Sigmoid colon (tissue), 7 donors: Measurements from ENCODE around the gene SDK2. TPM values are rescaled to one million over a fixed set of nuclear protein-coding genes. Genes with fewer than 3 reads are reported as not detected.

ENCODE experiments used
- DNase-seq: peaks from one replicate; pipeline ENCODE4 v3.0.0-alpha.2; 2019
- H3K27ac ChIP-seq, 4 donors: fragments of 200-600 bp; sonication (generic); one replicate each; pipeline ENCODE4 v1.5.1; 2016 to 2019; ENCODE audit warnings: mild to moderate bottlenecking in 1 of 4
- H3K27me3 ChIP-seq, 3 donors: fragments of 200-600 bp; sonication (generic); one replicate each; pipeline ENCODE4 v1.5.1; 2019; ENCODE audit warnings: mild to moderate bottlenecking in 1 of 3
- H3K36me3 ChIP-seq, 4 donors: fragments of 200-600 bp; sonication (generic); one replicate each; pipeline ENCODE4 v1.5.1; 2016 to 2019
- H3K4me1 ChIP-seq, 4 donors: fragments of 200-600 bp; sonication (generic); one replicate each; pipeline ENCODE4 v1.5.1; 2017 to 2019
- H3K4me3 ChIP-seq, 4 donors: fragments of 200-600 bp; sonication (generic); one replicate each; pipeline ENCODE4 v1.5.1; 2017 to 2019; ENCODE audit warnings: mild to moderate bottlenecking in 2 of 4, moderate library complexity in 1 of 4
- H3K9me3 ChIP-seq, 4 donors: fragments of 200-600 bp in 3 of 4; sonication (generic) in 3 of 4; one replicate each; pipeline versions ENCODE4 v1.5.1 to v1.6.1; 2013 to 2019
- EP300 ChIP-seq, 4 donors: sonication (generic); formaldehyde crosslinking; IDR thresholded peaks; one replicate each; pipeline ENCODE4 v1.6.1; 2017; ENCODE audit warnings: antibody characterized with exemption in 4 of 4
- POLR2A ChIP-seq, 2 donors: fragments of 450-650 bp; IDR thresholded peaks; one replicate each; pipeline ENCODE4 v1.6.1; 2016; ENCODE audit warnings: antibody characterized with exemption in 2 of 2, mild to moderate bottlenecking in 2 of 2, moderate library complexity in 2 of 2
- POLR2AphosphoS5 ChIP-seq, 4 donors: sonication (generic); formaldehyde crosslinking; IDR thresholded peaks; one replicate each; pipeline ENCODE4 v1.6.1; 2017; ENCODE audit warnings: antibody characterized with exemption in 4 of 4
- WGBS, 2 donors: extraction: QIAGEN DNeasy Blood & Tissue Kit; methylation state at CpG; one replicate each; pipeline ENCODE4 v1.1.7; 2013; 5-methylcytosine and 5-hydroxymethylcytosine counted together
- intact Hi-C: fragments of 100-400 bp; cut with DNase I; formaldehyde crosslinking; loops from one replicate; pipeline ENCODE4 v1.15.1; 2023
- polyA plus RNA-seq, 3 donors: library from polyadenylated mRNA; stranded (reverse); fragments of 200-250 nt; gene quantifications; one replicate each; pipeline ENCODE4 v1.2.3, GENCODE V29; 2013
- total RNA-seq, 4 donors: library from RNA; depleted of rRNA; stranded (reverse); fragments of >200 nt; gene quantifications; one replicate each; pipeline ENCODE4 v1.1.0, GENCODE V29; 2016
- TF ChIP-seq, protein P1 (sequence below), 4 experiments: fragments of 450-650 bp in 3 of 4; fragments of 200-600 bp in 1 of 4; IDR thresholded peaks; one replicate each; pipeline ENCODE4 v1.5.1; 2016 to 2019; ENCODE audit warnings: antibody characterized with exemption in 4 of 4, mild to moderate bottlenecking in 3 of 4, moderate library complexity in 2 of 4
- donor health status: healthy with polysubstance abuse.
- donor health status: Bipolar disorder and iron deficiency.
- donor health status: healthy.

The SDK2 gene
- total and polyA plus RNA-seq, 7 donors: under 0.01 to 1.9 (median 0.71) TPM

DNA sequence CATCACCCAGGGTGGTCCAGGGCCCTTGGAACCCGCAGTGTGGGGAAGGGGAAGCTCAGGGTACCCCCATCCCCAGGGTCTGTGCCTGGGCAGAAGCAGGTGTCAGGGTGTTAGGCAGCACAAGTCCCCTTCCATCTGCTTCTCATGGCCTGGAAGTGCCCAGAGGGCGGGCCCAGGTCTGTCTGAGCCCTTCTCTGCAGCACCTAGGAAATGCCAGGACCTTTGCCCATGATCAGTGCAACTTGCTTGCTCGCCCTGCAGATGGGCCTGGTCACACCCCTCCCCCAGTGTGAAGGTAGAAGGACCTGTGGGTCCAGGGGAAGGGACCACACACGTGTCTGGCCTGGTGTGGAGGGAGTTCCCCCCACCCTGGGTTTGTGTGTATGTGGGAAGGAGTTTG is 174.9 kb downstream of the SDK2 start:
- no peak overlapping the region for H3K4me3 ChIP-seq
- H3K36me3 ChIP-seq: no peaks in the 10 kb centered on the region
- H3K4me1 ChIP-seq: peaks cover 0 to 5% (median 1%) of the 10 kb centered on the region in 4 donors
- DNase-seq: no peak
- intact Hi-C loops: no loop called here
- no peak for TF ChIP-seq POLR2A (IDR thresholded peaks at IDR 0.05)
- TF ChIP-seq, protein P1, sequence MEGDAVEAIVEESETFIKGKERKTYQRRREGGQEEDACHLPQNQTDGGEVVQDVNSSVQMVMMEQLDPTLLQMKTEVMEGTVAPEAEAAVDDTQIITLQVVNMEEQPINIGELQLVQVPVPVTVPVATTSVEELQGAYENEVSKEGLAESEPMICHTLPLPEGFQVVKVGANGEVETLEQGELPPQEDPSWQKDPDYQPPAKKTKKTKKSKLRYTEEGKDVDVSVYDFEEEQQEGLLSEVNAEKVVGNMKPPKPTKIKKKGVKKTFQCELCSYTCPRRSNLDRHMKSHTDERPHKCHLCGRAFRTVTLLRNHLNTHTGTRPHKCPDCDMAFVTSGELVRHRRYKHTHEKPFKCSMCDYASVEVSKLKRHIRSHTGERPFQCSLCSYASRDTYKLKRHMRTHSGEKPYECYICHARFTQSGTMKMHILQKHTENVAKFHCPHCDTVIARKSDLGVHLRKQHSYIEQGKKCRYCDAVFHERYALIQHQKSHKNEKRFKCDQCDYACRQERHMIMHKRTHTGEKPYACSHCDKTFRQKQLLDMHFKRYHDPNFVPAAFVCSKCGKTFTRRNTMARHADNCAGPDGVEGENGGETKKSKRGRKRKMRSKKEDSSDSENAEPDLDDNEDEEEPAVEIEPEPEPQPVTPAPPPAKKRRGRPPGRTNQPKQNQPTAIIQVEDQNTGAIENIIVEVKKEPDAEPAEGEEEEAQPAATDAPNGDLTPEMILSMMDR (IDR thresholded peaks at IDR 0.05): no peak
- H3K27me3 ChIP-seq: no peaks in the 10 kb centered on the region
- no peak overlapping the region for H3K27ac ChIP-seq
- no peaks in the 10 kb centered on the region for H3K9me3 ChIP-seq
- 49 to 75% methylated on average over 4 of the region's 4 CpGs for WGBS, 2 donors

DNA sequence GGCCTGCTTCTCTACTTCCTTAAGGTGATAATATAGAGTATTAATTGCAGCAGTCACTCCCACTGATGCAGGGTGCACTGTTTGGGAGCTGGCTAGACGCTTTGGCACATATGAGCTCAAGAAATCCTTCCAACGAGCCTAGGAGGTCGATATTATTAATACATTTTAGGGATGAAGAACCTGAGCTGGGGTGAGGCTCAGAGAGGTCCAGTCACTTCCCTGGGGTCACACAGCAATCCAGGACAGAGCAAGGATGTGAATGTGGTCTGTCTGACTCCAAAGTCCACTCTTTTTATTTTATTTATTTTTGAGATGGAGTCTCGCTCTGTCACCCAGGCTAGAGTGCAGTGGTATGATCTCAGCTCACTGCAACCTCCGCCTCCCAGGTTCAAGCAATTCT is 176.0 kb downstream of the SDK2 start:
- DNase-seq: no peak
- Histone ChIP-seq H3K9me3 (no peaks in the 10 kb centered on the region), H3K36me3 (no peaks in the 10 kb centered on the region), H3K27ac (no peak overlapping the region), H3K4me3 (no peak overlapping the region), H3K4me1 (no peaks in the 10 kb centered on the region), H3K27me3 (no peaks in the 10 kb centered on the region)
- WGBS, 2 donors: 72 to 82% methylated on average over 5 of the region's 5 CpGs
- intact Hi-C loops: no loop called here
- TF ChIP-seq POLR2AphosphoS5 (IDR thresholded peaks at IDR 0.05) (no peak), POLR2A (IDR thresholded peaks at IDR 0.05) (no peak), EP300 (IDR thresholded peaks at IDR 0.05) (no peak)
- TF ChIP-seq, protein P1 (IDR thresholded peaks at IDR 0.05): no peak

GRCh38 chr17:73467651-73468050 is 176.6 kb downstream of the SDK2 start:
- Histone ChIP-seq H3K36me3 (no peaks in the 10 kb centered on the region), H3K4me3 (no peak overlapping the region), H3K27ac (no peak overlapping the region), H3K4me1 (no peaks in the 10 kb centered on the region), H3K27me3 (no peaks in the 10 kb centered on the region), H3K9me3 (no peaks in the 10 kb centered on the region)
- no peak for DNase-seq
- intact Hi-C loops: no loop called here
- TF ChIP-seq EP300 (IDR thresholded peaks at IDR 0.05) (no peak), POLR2AphosphoS5 (IDR thresholded peaks at IDR 0.05) (no peak), POLR2A (IDR thresholded peaks at IDR 0.05) (no peak)
- TF ChIP-seq, protein P1 (IDR thresholded peaks at IDR 0.05): no peak
- WGBS, 2 donors: 58 to 87% methylated on average over 6 of the region's 6 CpGs

DNA sequence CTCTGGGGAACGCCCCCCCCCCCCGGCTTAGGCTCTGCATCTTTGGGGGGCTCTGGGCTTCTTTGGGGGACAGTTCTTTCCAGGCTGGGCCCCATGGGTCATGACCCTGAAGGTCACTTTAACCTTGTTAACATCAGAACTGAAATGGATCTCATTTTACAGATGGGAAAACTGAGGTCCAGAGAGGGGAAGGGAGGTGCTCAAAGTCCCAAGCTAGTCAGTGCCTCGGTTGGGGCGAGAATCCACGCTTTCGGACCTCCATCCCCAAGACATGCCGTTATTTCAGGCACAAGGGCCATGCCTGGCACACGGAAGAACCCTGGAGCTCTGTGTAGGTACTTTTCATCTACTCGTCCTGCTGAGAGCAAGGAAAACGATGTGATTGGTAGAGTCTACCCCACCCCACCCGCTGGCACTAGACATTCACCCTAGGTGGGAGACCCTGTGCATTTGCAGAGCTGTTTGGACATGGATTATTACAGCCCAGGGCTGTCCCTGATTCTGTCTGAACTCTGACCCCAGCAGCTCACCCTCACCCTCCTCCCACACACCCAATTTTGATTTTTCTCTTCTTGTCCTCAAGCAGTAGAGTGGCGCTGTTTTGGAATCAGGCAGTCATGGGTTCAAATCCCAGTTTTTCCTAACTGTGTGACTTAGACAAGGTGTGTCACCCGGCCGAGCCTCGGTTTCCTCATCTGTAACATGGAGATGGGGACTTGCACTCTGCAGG is 177.4 kb downstream of the SDK2 start:
- no peak for DNase-seq
- intact Hi-C loops: no loop called here
- no peak overlapping the region for H3K27ac ChIP-seq
- H3K4me1 ChIP-seq: no peaks in the 10 kb centered on the region
- H3K4me3 ChIP-seq: no peak overlapping the region
- no peaks in the 10 kb centered on the region for H3K27me3 ChIP-seq
- no peak for TF ChIP-seq EP300 (IDR thresholded peaks at IDR 0.05)
- TF ChIP-seq POLR2AphosphoS5 (IDR thresholded peaks at IDR 0.05): no peak
- no peak for TF ChIP-seq POLR2A (IDR thresholded peaks at IDR 0.05)
- TF ChIP-seq, protein P1 (IDR thresholded peaks at IDR 0.05): no peak
- H3K36me3 ChIP-seq: no peaks in the 10 kb centered on the region
- whole genome bisulfite sequencing, 2 donors: 78 to 82% methylated on average over 15 of the region's 15 CpGs
- no peaks in the 10 kb centered on the region for H3K9me3 ChIP-seq

- no peaks in the 10 kb centered on the region for H3K9me3 ChIP-seq
- intact Hi-C loops: no loop called here
- H3K4me1 ChIP-seq: no peaks in the 10 kb centered on the region
- 81 to 87% methylated on average over 2 of the region's 2 CpGs for WGBS, 2 donors
- DNase-seq: no peak
- H3K27me3 ChIP-seq: no peaks in the 10 kb centered on the region
- no peaks in the 10 kb centered on the region for H3K36me3 ChIP-seq
- no peak overlapping the region for H3K4me3 ChIP-seq
- H3K27ac ChIP-seq: no peak overlapping the region
- no peak for TF ChIP-seq POLR2A (IDR thresholded peaks at IDR 0.05)
- no peak for TF ChIP-seq EP300 (IDR thresholded peaks at IDR 0.05)
- TF ChIP-seq POLR2AphosphoS5 (IDR thresholded peaks at IDR 0.05): no peak
- TF ChIP-seq, protein P1 (IDR thresholded peaks at IDR 0.05): no peak
These were observed 178.4 kb downstream of the SDK2 start for GRCh38 chr17:73465953-73466230.
